ENCODE measurements around the gene NUP188. TPM values are rescaled to one million over a fixed set of nuclear protein-coding genes. Genes with fewer than 3 reads are reported as not detected.
"Not testable (repeated sequence)": the region's sequence is repeated elsewhere in the genome, so short reads cannot be mapped to it uniquely, and the experiment has no call there.

Gene NUP188
- total and polyA plus RNA-seq, 2 of the 4 experiments (the other 2 are of a cell fraction) = 53.0 to 59.1 TPM

- no CpG with 5 or more reads among the region's 6 CpGs for WGBS, 2 experiments (ENCODE audit: extremely low coverage in 2 of 2, insufficient read length in 1 of 2)
These were observed 56.7 kb downstream of the NUP188 start for GRCh38 chr9:129004173-129004572.

More at GRCh38 chr9:129004173-129004572, 56.7 kb downstream of the NUP188 start:
- intact Hi-C loops (cut with micrococcal nuclease); H3K9me3 ChIP-seq (ENCODE audit: control insufficient read depth, insufficient read depth, low read length); H3K9me1 ChIP-seq (ENCODE audit: insufficient read depth, low read length); dilution Hi-C loops (cut with HindIII; ENCODE audit: low sequenced_read_pairs, unreplicated experiment); H4K91ac ChIP-seq (ENCODE audit: insufficient read depth, low read depth, low read length); ATAC-seq (ENCODE audit: low read depth); H4K5ac ChIP-seq (ENCODE audit: low read depth, low read length); H2AK9ac ChIP-seq (replicated peaks; ENCODE audit: low read depth, low read length, poor library complexity); H2BK20ac ChIP-seq (ENCODE audit: low read depth, low read length); H3K14ac ChIP-seq (replicated peaks; ENCODE audit: low read depth, low read length); H4K8ac ChIP-seq (ENCODE audit: low read depth in 2 of 2, low read length in 2 of 2); BruUV-seq (replicated peaks); H3K4ac ChIP-seq (ENCODE audit: low read depth, low read length); H3K4me1 ChIP-seq (ENCODE audit: control insufficient read depth, insufficient read depth, low read length); H3K27ac ChIP-seq (ENCODE audit: insufficient read depth, low read length); H2BK120ac ChIP-seq (ENCODE audit: low read depth, low read length); H2AFZ ChIP-seq (replicated peaks; ENCODE audit: low read length, poor library complexity); H2AK5ac ChIP-seq (ENCODE audit: low read depth, low read length); H3K79me1 ChIP-seq (ENCODE audit: low read depth in 1 of 2, low read length in 2 of 2); H3K18ac ChIP-seq (ENCODE audit: low read depth, low read length); POLR2A ChIA-PET (ENCODE audit: unreplicated experiment); H2BK15ac ChIP-seq (ENCODE audit: low read depth, low read length); H3K9ac ChIP-seq (ENCODE audit: low read depth, low read length); DNase-seq; H3K27me3 ChIP-seq (ENCODE audit: control insufficient read depth, insufficient read depth, low read length); H3K23ac ChIP-seq (ENCODE audit: low read depth, low read length); H4K20me1 ChIP-seq (ENCODE audit: insufficient read depth, low read length); H3K56ac ChIP-seq (ENCODE audit: extremely low read depth, insufficient read depth, low read length); in situ Hi-C loops (cut with MboI; ENCODE audit: low sequenced_read_pairs); H3K4me3 ChIP-seq (ENCODE audit: insufficient read depth, low read depth, low read length); H3K4me2 ChIP-seq (ENCODE audit: low read depth, low read length); H2BK5ac ChIP-seq (ENCODE audit: low read depth, low read length, poor library complexity, severe bottlenecking): not testable (repeated sequence)
- CTCF ChIA-PET = interaction anchor here (0.6 kb wide), 2 partner anchors 89 to 159 kb away, joined by 3 read pairs; no protein-coding TSS in a partner anchor
- peaks cover 62% of the 10 kb centered on the region for H3K36me3 ChIP-seq (ENCODE audit: control insufficient read depth, insufficient read depth, low read length)
